Loucy (cell line): Measurements from ENCODE around the gene HAPLN2.

Experiments used
- H2AFZ ChIP-seq: fragments of 200-600 bp; sonication (generic); 2 replicates; pipeline ENCODE4 v1.6.0; 2016; ENCODE audit warnings: antibody characterized with exemption, mild to moderate bottlenecking, low read length, moderate library complexity
- H3F3A ChIP-seq: fragments of 200-600 bp; 2 replicates; pipeline ENCODE4 v1.6.0; 2016; ENCODE audit warnings: antibody characterized with exemption, low read depth, mild to moderate bottlenecking
- H3K27me3 ChIP-seq: fragments of 200-600 bp; sonication (generic); 2 replicates; pipeline ENCODE4 v1.6.1; 2014; ENCODE audit warnings: low read length, mild to moderate bottlenecking; ENCODE audit not compliant: insufficient read depth, poor library complexity, severe bottlenecking
- H3K36me3 ChIP-seq: fragments of 200-600 bp; sonication (generic); 2 replicates; pipeline ENCODE4 v1.6.1; 2016; ENCODE audit warnings: low read length; ENCODE audit not compliant: insufficient read depth
- H3K4me1 ChIP-seq: fragments of 200-600 bp; sonication (generic); 2 replicates; pipeline ENCODE4 v1.5.1; 2014; ENCODE audit warnings: low read length, mild to moderate bottlenecking; ENCODE audit not compliant: insufficient read depth, poor library complexity, severe bottlenecking
- H3K4me2 ChIP-seq: fragments of 200-600 bp; sonication (generic); 2 replicates; pipeline ENCODE4 v1.6.0; 2014; ENCODE audit warnings: antibody characterized with exemption, low read length, low read depth, mild to moderate bottlenecking; ENCODE audit not compliant: poor library complexity, severe bottlenecking
- H3K4me3 ChIP-seq: fragments of 200-600 bp; sonication (generic); 2 replicates; pipeline ENCODE4 v1.5.1; 2014; ENCODE audit warnings: low read length, mild to moderate bottlenecking, mixed read lengths; ENCODE audit not compliant: poor library complexity, severe bottlenecking
- H3K79me2 ChIP-seq: fragments of 200-600 bp; sonication (generic); 2 replicates; pipeline ENCODE4 v1.6.1; 2014; ENCODE audit warnings: low read length; ENCODE audit not compliant: insufficient read depth
- H3K9ac ChIP-seq: fragments of 200-600 bp; sonication (generic); 2 replicates; pipeline ENCODE4 v1.6.0; 2014; ENCODE audit warnings: mild to moderate bottlenecking, low read depth, low read length, moderate library complexity; ENCODE audit not compliant: poor library complexity, severe bottlenecking
- H3K9me2 ChIP-seq: fragments of 200-600 bp; sonication (generic); replicated peaks from 2 replicates; pipeline ENCODE4 v1.6.1; 2016; ENCODE audit warnings: low read depth, low read length, mixed read lengths
- H3K9me3 ChIP-seq: fragments of 200-600 bp; sonication (generic); 2 replicates; pipeline ENCODE4 v1.6.1; 2014; ENCODE audit warnings: mild to moderate bottlenecking, antibody characterized with exemption, low read length, low read depth; ENCODE audit not compliant: insufficient read depth
- H4K20me1 ChIP-seq: fragments of 200-600 bp; sonication (generic); 2 replicates; pipeline ENCODE4 v1.6.0; 2014; ENCODE audit warnings: antibody characterized with exemption, low read length, mild to moderate bottlenecking; ENCODE audit not compliant: insufficient read depth, poor library complexity, severe bottlenecking
- CTCF ChIP-seq: fragments of 200-600 bp; sonication (generic); conservative IDR thresholded peaks from 2 replicates; pipeline ENCODE4 v1.5.1; 2014; ENCODE audit warnings: mild to moderate bottlenecking, antibody characterized with exemption, low read length
- EZH2phosphoT487 ChIP-seq: fragments of 200-600 bp; IDR thresholded peaks from 2 replicates; pipeline ENCODE4 v1.6.1; 2018; ENCODE audit warnings: antibody characterized with exemption, mild to moderate bottlenecking, moderate library complexity, borderline replicate concordance

Gene HAPLN2

GRCh38 chr1:156616463-156616862 lies 2.8 kb upstream of the HAPLN2 start:
- Histone ChIP-seq H3K79me2 (no peaks in the 10 kb centered on the region), H4K20me1 (no peaks in the 10 kb centered on the region), H3K4me1 (peaks cover 8% of the 10 kb centered on the region), H3K4me3 (no peak overlapping the region), H3K9ac (no peak overlapping the region), H3K9me3 (no peaks in the 10 kb centered on the region), H3K36me3 (no peaks in the 10 kb centered on the region), H3K9me2 (no peaks in the 10 kb centered on the region), H3K27me3 (no peaks in the 10 kb centered on the region), H3K4me2 (no peak overlapping the region), H2AFZ (no peak overlapping the region), H3F3A (no peaks in the 10 kb centered on the region)
- TF ChIP-seq CTCF = no peak
- TF ChIP-seq EZH2phosphoT487 = no peak

- no peaks in the 10 kb centered on the region for H4K20me1 ChIP-seq
- TF ChIP-seq EZH2phosphoT487 (no peak), CTCF (no peak; the same call in 1 of the 2 replicates)
- H3K36me3 ChIP-seq = no peaks in the 10 kb centered on the region
- no peak overlapping the region for H3K9ac ChIP-seq
- H3K9me2 ChIP-seq = no peaks in the 10 kb centered on the region
- H3K9me3 ChIP-seq = no peaks in the 10 kb centered on the region
- H3F3A ChIP-seq = no peaks in the 10 kb centered on the region
- H3K4me3 ChIP-seq = no peak overlapping the region
- H3K79me2 ChIP-seq = no peaks in the 10 kb centered on the region
- no peak overlapping the region for H3K4me2 ChIP-seq
- H3K27me3 ChIP-seq = no peaks in the 10 kb centered on the region
- peaks cover 4% of the 10 kb centered on the region for H3K4me1 ChIP-seq
- H2AFZ ChIP-seq = no peak overlapping the region
Observed at GRCh38 chr1:156619582-156619955, 354 bp downstream of the HAPLN2 start.

- H3K27me3 ChIP-seq = no peaks in the 10 kb centered on the region
Observed at GRCh38 chr1:156622581-156623297, 3.5 kb downstream of the HAPLN2 start.

More at GRCh38 chr1:156622581-156623297, 3.5 kb downstream of the HAPLN2 start:
- H3K9ac ChIP-seq = no peak overlapping the region
- no peaks in the 10 kb centered on the region for H3K9me2 ChIP-seq
- no peaks in the 10 kb centered on the region for H3K9me3 ChIP-seq
- no peaks in the 10 kb centered on the region for H3K79me2 ChIP-seq
- H4K20me1 ChIP-seq = no peaks in the 10 kb centered on the region
- H2AFZ ChIP-seq = no peak overlapping the region
- no peak overlapping the region for H3K4me3 ChIP-seq
- no peaks in the 10 kb centered on the region for H3F3A ChIP-seq
- H3K4me2 ChIP-seq = no peak overlapping the region
- peaks cover 4% of the 10 kb centered on the region for H3K4me1 ChIP-seq
- TF ChIP-seq CTCF (no peak), EZH2phosphoT487 (no peak)
- no peaks in the 10 kb centered on the region for H3K36me3 ChIP-seq
